Frontal cortex (tissue), 4 donors: ENCODE data around the gene CEP120. TPM values are rescaled to one million over a fixed set of nuclear protein-coding genes. Genes with fewer than 3 reads are reported as not detected.

Source experiments
- DNase-seq, 2 donors: peaks; one replicate each; pipeline ENCODE4 v3.0.0; 2012; ENCODE audit warnings: low spot score in 2 of 2
- FAIRE-seq: peaks from 2 replicates; lab custom pipeline; 2012; peaks lifted over from hg19 to GRCh38; lab: Jason Lieb, UNC
- total RNA-seq: library from RNA; depleted of rRNA; stranded (reverse); fragments of >200 nt; gene quantifications from one replicate; pipeline ENCODE4 v1.2.3, GENCODE V29; 2014
- donor health status: control.
- donor health status: control.
- donor health status: control.

Gene CEP120
- total RNA-seq, 1 donor from 2014 or later: 52.6 TPM

DNA sequence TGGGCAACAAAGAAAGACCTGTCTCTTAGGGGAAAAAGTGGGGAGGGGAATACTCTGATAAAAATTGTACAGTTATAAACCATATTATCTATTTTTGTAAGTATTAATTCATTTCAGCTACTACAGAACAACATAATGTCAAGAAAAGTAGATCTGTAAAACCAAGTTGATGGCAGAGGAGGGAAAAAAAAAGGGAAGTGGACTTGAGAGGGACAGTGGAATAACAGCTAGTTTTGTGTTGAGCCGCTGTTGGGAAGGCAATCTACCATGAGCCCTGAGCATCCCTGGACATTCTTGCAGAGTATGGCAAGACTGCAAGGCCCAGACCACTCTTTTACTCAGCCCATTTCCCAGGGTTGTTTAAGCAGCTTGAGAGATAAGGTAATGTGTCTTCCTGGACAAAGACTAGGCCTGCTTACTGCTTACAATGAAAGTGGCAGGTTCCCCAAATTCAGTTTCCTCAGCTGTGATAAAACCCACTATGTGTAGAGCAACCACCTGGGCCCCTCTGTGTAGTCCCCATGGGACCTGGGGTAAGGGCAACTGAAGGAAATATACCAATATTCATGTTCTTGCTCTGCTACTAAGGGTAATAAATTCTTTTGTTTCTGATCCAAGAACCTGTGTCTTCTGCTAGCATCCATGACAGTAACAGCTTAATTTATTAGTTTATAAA, 25.0 kb downstream of the CEP120 start:
- DNase-seq (no peak), FAIRE-seq (no peak)

DNA sequence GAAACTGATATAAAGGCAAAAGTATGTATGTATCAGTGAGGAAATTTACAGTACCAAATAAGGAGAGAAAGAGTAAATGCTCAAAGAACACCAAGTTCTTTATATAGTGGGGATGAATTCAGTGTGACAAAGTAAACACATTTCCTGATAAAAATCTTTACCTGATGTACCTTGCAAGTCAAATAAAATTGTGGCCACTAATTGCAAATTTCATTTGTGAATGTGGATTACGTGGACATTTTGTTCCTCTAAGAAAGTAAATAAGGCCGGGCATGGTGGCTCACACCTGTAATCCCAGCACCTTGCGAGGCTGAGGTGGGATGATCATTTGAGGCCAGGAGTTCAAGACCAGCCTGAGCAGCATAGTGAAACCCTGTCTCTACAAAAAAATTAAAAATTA, 25.7 kb downstream of the CEP120 start:
- FAIRE-seq: no peak
- no peak for DNase-seq

DNA sequence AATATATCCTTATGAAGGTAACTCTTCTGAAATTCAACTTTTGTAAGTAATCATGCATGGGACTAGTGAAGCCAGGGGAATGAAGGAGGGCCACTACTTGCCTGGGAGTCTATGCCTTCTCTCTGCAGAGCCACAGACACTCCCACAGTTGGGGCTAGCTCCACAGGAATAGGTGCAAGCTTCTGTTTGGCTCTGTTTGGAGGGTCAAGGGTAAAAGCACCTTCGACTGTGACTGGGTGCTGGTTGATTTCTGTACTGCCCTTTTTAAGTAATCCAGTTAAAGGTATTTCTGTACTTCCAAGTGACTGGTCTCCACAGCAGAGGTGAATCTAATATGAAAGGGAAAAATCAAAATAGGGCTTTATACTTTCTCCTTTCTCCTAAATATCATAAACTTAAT, 32.2 kb downstream of the CEP120 start:
- no peak for DNase-seq
- FAIRE-seq: no peak

DNA sequence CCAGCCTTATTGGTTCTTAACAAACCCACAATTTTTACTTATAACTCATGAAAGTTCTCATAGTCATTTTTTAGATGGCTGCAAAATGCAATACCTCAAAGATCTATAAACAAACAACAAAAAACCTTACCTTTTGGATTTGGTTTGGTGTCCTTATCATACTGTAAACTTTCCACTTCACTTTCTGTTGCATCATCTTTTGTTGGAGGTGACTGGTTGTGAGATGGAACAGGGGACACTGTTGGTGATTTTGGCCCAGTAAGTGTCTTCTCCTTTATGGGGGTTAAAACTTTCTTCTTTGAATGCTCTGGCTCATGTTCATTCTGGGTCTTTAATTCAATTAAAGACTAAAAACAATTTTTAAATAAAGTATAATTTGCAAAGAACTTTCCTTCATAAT, 33.4 kb downstream of the CEP120 start:
- FAIRE-seq: no peak

DNA sequence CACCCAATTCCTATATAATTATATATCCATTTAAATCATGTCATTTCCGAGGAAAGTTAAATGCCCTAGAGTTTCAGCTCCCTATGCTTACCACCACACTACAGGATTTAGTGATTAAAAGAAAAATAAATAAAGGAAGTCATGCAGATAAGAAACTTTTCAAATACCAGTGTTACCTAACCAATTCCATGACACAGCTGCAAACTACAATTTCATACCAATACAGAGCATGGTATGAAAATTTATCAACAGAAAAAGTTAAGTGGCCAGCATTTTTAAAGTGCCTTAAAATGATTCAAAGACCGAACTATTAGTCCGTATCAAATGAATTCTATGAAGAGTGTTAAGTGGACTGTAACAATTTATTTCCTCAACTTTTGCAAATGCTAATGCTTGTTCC, 35.9 kb downstream of the CEP120 start:
- DNase-seq: no peak
- FAIRE-seq: no peak

More for the DNA sequence above, 33.4 kb downstream of the CEP120 start:
- DNase-seq: no peak

DNA sequence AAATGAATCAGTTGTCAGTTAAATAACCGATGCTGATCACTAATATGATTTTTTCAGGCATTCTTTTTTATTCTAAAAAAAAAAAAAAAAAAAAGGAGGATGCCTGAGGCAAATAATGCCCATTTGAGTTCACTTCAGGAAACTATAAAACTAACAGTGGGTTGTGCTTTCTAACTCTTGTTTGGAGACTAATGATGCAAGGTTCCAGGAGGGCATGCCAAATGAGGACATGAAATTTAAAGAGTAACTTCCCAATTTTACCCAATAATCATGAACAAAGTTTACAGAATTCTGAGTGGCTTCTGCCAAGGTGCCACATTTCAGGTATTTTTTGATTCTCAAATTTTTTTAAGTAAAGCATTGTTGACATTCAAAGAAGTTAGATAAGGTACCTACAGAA, 41.0 kb downstream of the CEP120 start:
- FAIRE-seq (no peak), DNase-seq (no peak)

DNA sequence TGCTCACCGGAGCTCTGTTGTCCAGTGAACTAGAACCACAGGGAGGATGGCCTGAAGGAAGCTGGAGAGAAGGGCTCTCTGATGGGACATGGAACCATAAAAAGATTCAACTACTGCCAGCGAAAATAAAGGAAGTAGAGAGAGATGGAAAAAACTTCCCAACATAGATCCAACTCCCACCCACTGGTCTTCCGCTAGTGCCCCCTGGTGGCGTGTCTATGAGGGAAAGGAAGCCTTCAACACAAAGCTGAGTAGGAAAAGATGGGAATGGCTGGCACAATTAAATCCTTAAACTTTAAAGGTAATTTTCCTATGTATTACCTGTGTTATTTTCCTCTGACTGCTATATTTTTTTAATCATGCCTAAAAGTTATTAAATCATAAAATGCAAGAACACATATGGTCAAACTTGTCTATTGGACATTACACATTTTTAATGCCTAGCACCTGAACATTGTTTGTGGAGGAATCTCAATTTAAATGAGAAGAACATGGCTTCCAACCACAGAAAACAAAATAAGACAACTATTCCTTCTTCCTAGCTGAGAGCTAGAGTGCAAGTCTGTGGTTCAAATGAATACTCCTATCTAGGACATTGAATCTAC, 51.5 kb downstream of the CEP120 start:
- DNase-seq (no peak), FAIRE-seq (no peak)

DNA sequence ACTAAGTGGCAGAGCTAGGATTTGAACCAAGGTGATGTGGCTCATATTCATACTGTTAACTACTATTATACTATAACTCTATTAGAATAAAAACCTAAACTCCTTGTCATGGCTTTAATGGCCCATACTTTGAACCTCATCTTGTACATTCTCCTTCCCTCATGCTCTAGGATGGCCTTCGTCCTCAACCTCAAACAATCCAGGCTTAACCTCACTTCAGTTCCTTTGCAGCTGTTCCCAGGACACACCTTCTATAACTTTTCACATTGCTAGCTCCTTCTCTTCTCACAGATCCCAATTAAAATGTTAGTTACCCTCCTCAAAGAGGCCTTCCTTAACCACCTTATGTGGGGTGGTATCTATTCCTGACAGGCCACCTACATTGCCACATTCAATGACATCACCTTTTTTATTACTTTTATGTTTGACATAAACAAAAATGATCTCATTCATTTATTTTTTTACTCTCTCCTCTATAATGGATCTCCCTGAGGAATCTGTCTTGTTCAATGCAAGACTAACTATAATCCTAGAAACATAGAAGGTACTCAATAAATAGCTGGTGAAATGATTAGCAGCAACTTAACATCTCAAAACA, 53.7 kb downstream of the CEP120 start:
- DNase-seq: no peak
- no peak for FAIRE-seq

DNA sequence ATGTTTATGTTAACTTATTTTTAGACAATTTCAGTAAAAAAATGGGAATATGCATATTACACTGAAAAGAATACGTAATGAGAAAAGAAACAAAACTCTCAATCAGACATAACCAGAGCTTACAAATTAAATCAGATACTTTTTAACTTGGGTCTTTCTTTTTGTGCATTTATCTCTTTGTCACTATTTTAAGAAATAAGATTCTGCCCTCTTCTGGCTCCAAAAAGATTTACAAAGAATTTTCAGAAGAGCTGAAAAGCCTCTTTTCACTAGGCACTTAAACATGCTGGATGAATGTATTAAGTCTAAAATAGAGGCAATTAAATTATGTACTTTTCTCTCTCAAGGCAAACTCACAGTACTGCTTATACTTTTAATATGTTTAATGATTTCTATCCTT, 55.5 kb downstream of the CEP120 start:
- DNase-seq: no peak

DNA sequence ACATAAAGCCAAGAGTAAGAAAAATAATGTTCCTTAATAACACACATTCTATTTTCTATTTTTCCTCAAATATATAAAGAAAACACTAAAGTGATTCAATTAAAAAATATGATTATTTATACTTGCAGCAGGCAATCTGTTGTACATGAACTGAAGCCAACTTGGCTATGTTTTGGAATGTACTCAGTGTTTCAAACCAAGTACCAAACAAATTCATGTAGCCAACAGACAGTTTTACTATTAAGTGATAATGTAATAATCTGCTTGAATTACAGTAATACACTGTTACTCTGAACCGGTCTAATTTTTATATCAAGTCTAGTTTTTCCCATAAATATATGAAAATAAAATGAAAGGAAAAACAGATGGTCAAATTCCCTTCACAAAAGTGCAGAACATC, 58.0 kb downstream of the CEP120 start:
- FAIRE-seq: no peak
- no peak for DNase-seq

More for the DNA sequence above, 55.5 kb downstream of the CEP120 start:
- FAIRE-seq: peak; percentile 59

DNA sequence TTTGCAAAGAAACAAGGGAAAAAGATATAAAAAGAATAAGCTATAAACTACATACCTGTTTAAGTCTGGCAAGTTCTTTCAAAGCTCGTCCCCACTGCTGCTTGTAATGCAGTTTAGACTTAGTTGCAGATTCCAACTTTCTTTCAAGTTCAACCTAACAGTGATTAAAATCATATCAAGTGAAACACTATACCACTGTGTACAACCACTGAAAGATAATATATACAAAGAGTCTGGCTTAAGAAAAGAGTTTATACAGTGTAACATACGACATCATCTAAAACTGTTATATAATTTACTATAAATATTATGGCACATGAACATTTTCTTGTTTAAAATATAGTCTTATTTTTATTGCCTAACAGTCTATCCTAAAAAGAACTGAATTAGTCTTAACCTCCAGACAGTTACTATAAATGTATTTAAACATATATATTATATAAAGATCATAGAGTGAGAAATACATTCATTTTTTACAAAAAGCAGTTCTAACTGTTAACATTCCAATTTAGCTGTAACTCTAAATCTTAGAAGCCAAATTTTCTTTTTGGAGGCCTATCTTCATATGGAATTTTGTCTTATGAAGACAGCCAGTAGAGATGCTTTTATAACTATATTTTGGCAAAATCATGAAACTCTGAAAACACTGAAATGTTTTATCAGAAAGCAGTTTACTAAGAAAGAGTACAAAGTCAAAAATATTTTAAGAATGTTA, 58.6 kb downstream of the CEP120 start:
- no peak for FAIRE-seq
- no peak for DNase-seq

DNA sequence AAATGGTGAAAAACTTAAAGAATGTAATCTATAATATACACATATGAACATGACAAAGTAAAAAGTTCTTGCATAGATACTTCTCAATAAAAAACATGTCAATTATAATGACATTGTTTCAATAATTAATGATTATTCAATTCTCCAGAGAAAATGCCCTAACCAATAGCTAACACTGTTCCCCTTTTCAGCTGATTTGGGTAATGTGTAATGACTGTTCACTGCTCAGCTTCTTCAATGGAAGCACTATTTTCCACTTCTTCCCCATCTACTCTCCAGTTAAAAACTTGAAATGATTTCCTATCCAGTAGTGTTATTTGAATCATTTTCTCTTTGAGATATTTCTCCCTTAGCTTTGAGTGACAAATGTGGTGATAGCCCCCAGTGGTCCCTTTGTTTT, 62.3 kb downstream of the CEP120 start:
- FAIRE-seq (no peak), DNase-seq (no peak)

DNA sequence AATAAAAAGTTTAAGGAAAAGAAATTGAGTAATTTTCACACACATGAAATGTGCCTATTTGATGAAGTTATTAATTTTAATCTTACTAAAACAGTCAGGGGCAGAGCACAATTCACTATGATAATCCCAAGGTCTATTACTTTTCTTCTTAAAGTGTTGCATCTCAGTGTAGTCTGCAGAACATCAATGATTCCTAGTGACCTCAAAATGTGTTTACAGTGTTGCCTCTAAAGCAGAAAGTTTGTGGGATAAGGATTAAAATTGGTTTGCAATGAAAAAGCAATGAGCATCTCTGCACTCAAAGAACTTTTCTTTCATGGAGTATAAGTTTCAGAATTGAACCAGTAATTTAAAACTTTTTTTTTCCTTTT, 63.0 kb downstream of the CEP120 start:
- FAIRE-seq (no peak), DNase-seq (no peak)

DNA sequence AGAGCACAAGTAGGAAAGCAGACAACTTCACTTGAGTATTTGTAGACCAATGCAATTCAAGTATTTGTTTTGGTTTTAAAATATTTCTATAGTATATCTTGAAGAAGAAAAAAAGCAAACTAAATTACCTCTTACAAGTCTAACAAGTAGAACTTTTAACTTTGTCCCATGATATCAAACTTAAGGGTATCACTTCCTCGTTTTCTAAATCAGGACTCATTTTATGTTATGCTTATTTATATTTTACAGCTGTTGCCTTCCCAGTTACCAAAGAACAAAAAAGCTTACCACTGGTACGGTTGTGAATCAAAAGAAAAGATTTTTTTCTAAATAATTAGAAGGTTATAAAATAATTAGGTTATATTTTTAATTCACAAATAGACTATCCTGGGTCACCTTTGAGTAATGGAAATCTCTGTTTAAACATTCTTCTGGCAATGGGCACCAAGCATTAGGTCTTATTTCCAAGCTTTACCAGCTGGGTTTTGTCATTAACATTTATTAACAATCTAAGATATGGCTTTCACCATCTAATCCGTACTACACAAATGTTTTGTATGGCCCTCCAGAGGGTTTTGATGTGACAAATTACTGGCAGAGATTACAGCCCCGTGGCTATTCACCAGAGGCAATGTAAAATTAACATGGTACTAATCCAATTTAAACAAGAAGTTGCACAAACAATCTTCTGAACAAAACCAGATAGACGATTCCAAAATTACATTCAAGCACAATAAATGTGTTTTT, 63.6 kb downstream of the CEP120 start:
- FAIRE-seq (no peak), DNase-seq (no peak)

DNA sequence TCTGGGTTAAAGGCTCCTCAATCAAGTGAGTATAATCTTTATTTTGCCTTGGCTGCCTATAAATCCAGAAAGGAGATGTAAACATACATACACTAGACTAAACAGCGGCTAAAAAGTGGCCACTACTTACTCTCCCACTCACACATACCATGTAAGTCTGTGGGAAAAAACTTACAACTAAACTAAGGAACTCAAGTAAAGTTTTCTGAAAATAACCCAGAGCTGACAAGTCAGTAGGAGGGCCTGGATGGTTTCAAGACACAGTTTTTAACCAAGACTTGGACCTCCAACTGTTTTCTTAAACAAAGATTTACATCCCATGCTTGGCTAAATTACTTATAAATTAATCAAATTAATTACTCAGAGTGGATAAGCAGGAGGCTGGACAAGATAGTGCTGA, 64.5 kb downstream of the CEP120 start:
- FAIRE-seq: no peak
- no peak for DNase-seq

DNA sequence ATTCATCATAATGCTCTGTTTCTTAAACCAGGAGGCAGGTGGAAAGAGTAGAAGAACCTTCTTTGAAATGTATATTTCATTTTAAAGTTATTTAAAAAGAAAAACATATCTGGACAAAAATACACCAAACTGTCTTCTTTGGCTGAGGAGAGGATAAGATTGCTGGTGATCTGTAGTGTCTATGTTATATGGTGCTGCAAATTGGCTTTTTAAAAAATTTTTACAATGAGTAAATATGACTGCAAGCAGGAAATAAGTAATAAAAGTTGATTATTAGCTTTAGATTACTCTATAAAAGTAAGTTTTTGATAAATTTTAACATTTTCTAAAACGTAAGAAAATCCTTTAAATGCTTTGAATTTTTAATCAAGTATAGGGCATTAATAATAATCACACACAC, 64.9 kb downstream of the CEP120 start:
- FAIRE-seq (no peak), DNase-seq (no peak)

DNA sequence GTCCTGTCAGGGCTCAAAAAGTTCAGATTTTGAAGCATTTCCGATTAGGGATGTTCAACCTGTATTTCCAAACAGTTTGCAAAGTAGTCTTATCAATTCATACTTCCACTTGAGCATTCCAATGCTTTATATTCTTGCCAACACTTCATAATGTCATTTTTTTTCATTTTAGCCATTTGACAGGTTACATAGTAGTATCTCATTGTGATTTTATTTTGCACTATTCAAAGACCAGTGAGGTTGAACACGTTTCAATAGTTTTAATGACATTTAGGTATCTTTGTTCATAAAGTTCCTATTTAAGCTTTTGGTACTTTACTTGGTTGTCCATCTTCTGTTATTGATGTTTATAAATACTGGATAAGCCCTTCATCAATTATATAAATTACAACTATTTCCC, 71.4 kb downstream of the CEP120 start:
- FAIRE-seq (no peak), DNase-seq (no peak)

DNA sequence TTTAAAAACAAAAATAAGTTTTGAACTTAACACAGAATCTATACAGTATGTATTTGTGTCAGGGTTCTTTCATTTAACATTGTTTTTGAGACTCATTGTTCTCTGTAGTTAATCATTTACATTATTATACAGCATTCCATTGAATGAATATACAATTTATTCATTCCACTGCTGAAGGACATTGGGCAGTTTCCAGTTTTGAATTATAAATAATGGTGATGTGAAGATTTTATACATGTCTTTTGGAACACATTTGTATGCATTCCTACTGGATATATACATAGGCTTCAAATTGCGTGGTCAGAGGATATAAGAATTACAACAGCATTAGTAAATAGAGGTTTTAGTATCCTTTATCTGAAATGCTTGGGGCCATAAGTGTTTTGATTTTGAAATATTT, 72.0 kb downstream of the CEP120 start:
- no peak for DNase-seq
- no peak for FAIRE-seq

DNA sequence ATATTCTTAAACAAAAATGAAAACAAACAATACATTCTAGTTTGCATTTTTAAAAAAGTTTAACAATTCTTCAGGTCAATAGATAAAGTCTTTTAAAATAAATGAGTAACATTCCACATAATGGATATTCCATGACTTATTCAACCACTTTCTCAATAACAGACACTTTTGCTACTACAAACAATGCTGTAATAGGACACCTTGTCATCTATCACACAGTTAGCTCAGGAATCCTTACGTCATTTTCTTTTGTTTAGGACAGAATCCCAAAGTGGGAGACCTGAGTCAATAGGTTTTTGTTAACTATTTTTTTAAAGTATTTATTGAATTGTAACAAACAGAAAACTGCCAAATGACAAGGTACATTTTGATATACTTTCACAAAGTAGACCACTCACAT, 72.5 kb downstream of the CEP120 start:
- FAIRE-seq (no peak), DNase-seq (no peak)

DNA sequence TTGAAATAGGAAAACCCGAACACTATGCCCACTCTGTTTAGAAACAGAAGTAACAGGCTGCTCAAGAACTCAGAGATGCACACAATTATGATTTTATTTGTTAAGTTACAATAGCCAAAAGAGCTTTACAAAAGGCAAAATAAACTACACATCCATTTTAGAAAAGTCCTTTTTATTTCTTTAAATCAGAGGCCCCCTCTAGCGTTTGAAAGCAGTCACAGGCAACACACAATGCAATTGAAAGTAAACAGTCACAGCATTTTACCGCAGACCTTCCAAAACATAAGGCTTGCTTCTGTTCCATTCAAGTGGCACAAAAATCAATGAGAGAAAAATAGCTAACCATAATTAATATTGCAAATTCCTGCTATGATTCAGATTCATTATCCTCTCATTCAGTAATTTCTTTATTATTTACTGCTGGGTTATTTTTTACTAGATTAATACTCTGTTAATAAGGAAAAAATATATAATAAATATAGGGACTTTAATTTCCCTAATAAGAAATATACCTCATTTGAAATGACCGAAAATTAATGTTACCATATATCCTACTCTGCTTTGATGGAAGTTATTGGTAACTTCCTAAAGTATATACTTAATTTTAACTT, 78.3 kb downstream of the CEP120 start:
- DNase-seq (no peak), FAIRE-seq (peak; percentile 59)
